Neural progenitor cell (in vitro differentiated cells): ENCODE measurements around the gene ATP8B3. TPM values are rescaled to one million over a fixed set of nuclear protein-coding genes. Genes with fewer than 3 reads are reported as not detected.

Source experiments
- DNase-seq: peaks from one replicate; pipeline ENCODE4 v3.0.0-alpha.2; 2016; ENCODE audit warnings: low spot score
- H2AFZ ChIP-seq: fragments of 200-600 bp; sonication (generic); replicated peaks from 2 replicates; pipeline ENCODE4 v1.6.1; 2016; ENCODE audit warnings: antibody characterized with exemption
- H3F3A ChIP-seq: fragments of 200-600 bp; sonication (generic); 2 replicates; pipeline ENCODE4 v1.6.1; 2016; ENCODE audit warnings: antibody characterized with exemption, low read depth
- H3K27ac ChIP-seq: fragments of 200-600 bp; sonication (generic); 2 replicates; pipeline ENCODE4 v1.5.1; 2016; ENCODE audit warnings: mild to moderate bottlenecking
- H3K27me3 ChIP-seq: fragments of 200-600 bp; sonication (generic); 2 replicates; pipeline ENCODE4 v1.6.1; 2016; ENCODE audit warnings: mild to moderate bottlenecking, moderate library complexity
- H3K36me3 ChIP-seq: fragments of 200-600 bp; sonication (generic); 2 replicates; pipeline ENCODE4 v1.5.1; 2016
- H3K4me1 ChIP-seq: fragments of 200-600 bp; sonication (generic); 2 replicates; pipeline ENCODE4 v1.6.1; 2016; ENCODE audit warnings: mixed run types
- H3K4me2 ChIP-seq: fragments of 200-600 bp; sonication (generic); 2 replicates; pipeline ENCODE4 v1.6.1; 2016
- H3K4me3 ChIP-seq: fragments of 200-600 bp; sonication (generic); 2 replicates; pipeline ENCODE4 v1.5.1; 2016
- H3K79me2 ChIP-seq: fragments of 200-600 bp; sonication (generic); 2 replicates; pipeline ENCODE4 v1.6.1; 2016; ENCODE audit warnings: low read depth
- H3K9ac ChIP-seq: fragments of 200-600 bp; sonication (generic); 2 replicates; pipeline ENCODE4 v1.6.1; 2016
- H3K9me3 ChIP-seq: fragments of 200-600 bp; sonication (generic); 2 replicates; pipeline ENCODE4 v1.5.1; 2016; ENCODE audit warnings: low read depth
- H4K20me1 ChIP-seq: fragments of 200-600 bp; sonication (generic); 2 replicates; pipeline ENCODE4 v1.6.1; 2016; ENCODE audit warnings: low read depth
- H3K27ac Mint-ChIP-seq: 3 replicates; pipeline ENCODE4 v1.8.0; 2021; ENCODE audit warnings: mixed read lengths
- H3K27me3 Mint-ChIP-seq: 2 replicates; pipeline ENCODE4 v1.8.0; 2022; ENCODE audit warnings: low read depth, mild to moderate bottlenecking, inconsistent platforms, moderate library complexity, mixed read lengths; ENCODE audit not compliant: insufficient read depth
- H3K36me3 Mint-ChIP-seq: 3 replicates; pipeline ENCODE4 v1.8.0; 2021; ENCODE audit warnings: mixed read lengths
- H3K4me1 Mint-ChIP-seq: 3 replicates; pipeline ENCODE4 v1.8.0; 2021; ENCODE audit warnings: mixed read lengths
- H3K4me3 Mint-ChIP-seq: 3 replicates; pipeline ENCODE4 v1.8.0; 2021; ENCODE audit warnings: mild to moderate bottlenecking, moderate library complexity, mixed read lengths
- H3K9me3 Mint-ChIP-seq: 3 replicates; pipeline ENCODE4 v1.8.0; 2020; ENCODE audit warnings: mixed read lengths
- CTCF ChIP-seq: fragments of 200-600 bp; sonication (generic); IDR thresholded peaks from 2 replicates; pipeline ENCODE4 v1.5.1; 2017; ENCODE audit warnings: antibody characterized with exemption, mild to moderate bottlenecking
- EZH2 ChIP-seq: fragments of 200-600 bp; sonication (generic); IDR thresholded peaks from 2 replicates; pipeline ENCODE4 v1.6.1; 2017; ENCODE audit warnings: antibody characterized with exemption, mild to moderate bottlenecking, moderate library complexity
- EZH2phosphoT487 ChIP-seq: fragments of 200-600 bp; sonication (generic); IDR thresholded peaks from 2 replicates; pipeline ENCODE4 v1.6.1; 2017; ENCODE audit warnings: antibody characterized with exemption
- microRNA counts: library from miRNA; unstranded; fragments of <30 nt; microRNA quantifications from one replicate; lab custom pipeline; 2016
- microRNA-seq: library from miRNA; unstranded; fragments of <30 nt; microRNA quantifications from one replicate; pipeline ENCODE4, GENCODE V29; 2016
- total RNA-seq: library from RNA; depleted of rRNA; stranded (reverse); fragments of >200 nt; gene quantifications from 2 replicates; pipeline ENCODE4 v1.2.3, GENCODE V29; 2015; ENCODE audit warnings: low replicate concordance

The ATP8B3 gene
- total RNA-seq, 1 donor from 2014 or later, result 0.06 TPM

GRCh38 chr19:1736927-1737326 is 75.1 kb downstream of the ATP8B3 start:
- Mint-ChIP-seq H3K27me3 (peaks cover 51% of the 10 kb centered on the region), H3K9me3 (peaks cover 3% of the 10 kb centered on the region)
- no peaks in the 10 kb centered on the region for H3F3A ChIP-seq

GRCh38 chr19:1736280-1736679 is 75.8 kb downstream of the ATP8B3 start:
- H3K27me3 ChIP-seq, result peaks cover 92% of the 10 kb centered on the region

More at GRCh38 chr19:1736927-1737326, 75.1 kb downstream of the ATP8B3 start:
- no peaks in the 10 kb centered on the region for H3K36me3 Mint-ChIP-seq
- H3K27ac Mint-ChIP-seq, result peak overlapping the region; percentile 42
- no peak overlapping the region for H3K4me3 ChIP-seq
- peak overlapping the region; percentile 74 for H3K4me3 Mint-ChIP-seq
- H3K4me1 Mint-ChIP-seq, result peaks cover 5% of the 10 kb centered on the region
- H3K36me3 ChIP-seq, result no peaks in the 10 kb centered on the region
- H3K79me2 ChIP-seq, result no peaks in the 10 kb centered on the region
- no peak overlapping the region for H3K27ac ChIP-seq
- H3K4me1 ChIP-seq, result no peaks in the 10 kb centered on the region
- DNase-seq, result peak; percentile 1
- peaks cover 92% of the 10 kb centered on the region for H3K27me3 ChIP-seq
- H2AFZ ChIP-seq, result no peak overlapping the region
- TF ChIP-seq CTCF (no peak), EZH2phosphoT487 (no peak), EZH2 (no peak)
- H4K20me1 ChIP-seq, result peaks cover 5% of the 10 kb centered on the region
- H3K9ac ChIP-seq, result no peak overlapping the region
- H3K9me3 ChIP-seq, result no peaks in the 10 kb centered on the region
- no peak overlapping the region for H3K4me2 ChIP-seq

GRCh38 chr19:1734321-1734966 is 77.6 kb downstream of the ATP8B3 start:
- H3K4me1 ChIP-seq, result no peaks in the 10 kb centered on the region
- peaks cover 44% of the 10 kb centered on the region for H3K27me3 Mint-ChIP-seq
- TF ChIP-seq EZH2phosphoT487 (no peak), CTCF (no peak), EZH2 (no peak)
- no peaks in the 10 kb centered on the region for H3K9me3 Mint-ChIP-seq
- no peak overlapping the region for H3K4me3 Mint-ChIP-seq
- H3K9me3 ChIP-seq, result no peaks in the 10 kb centered on the region
- no peaks in the 10 kb centered on the region for H3K79me2 ChIP-seq
- H3K27ac Mint-ChIP-seq, result no peak overlapping the region
- H3K9ac ChIP-seq, result no peak overlapping the region
- H3K4me2 ChIP-seq, result no peak overlapping the region
- no peaks in the 10 kb centered on the region for H3F3A ChIP-seq
- no peaks in the 10 kb centered on the region for H3K36me3 Mint-ChIP-seq
- no peak for DNase-seq
- no peaks in the 10 kb centered on the region for H3K36me3 ChIP-seq
- no peak overlapping the region for H3K4me3 ChIP-seq
- peaks cover 5% of the 10 kb centered on the region for H3K4me1 Mint-ChIP-seq
- no peak overlapping the region for H2AFZ ChIP-seq
- H4K20me1 ChIP-seq, result peaks cover 5% of the 10 kb centered on the region
- peaks cover 98% of the 10 kb centered on the region for H3K27me3 ChIP-seq
- no peak overlapping the region for H3K27ac ChIP-seq

More at GRCh38 chr19:1736280-1736679, 75.8 kb downstream of the ATP8B3 start:
- Histone ChIP-seq H3F3A (no peaks in the 10 kb centered on the region), H4K20me1 (peaks cover 5% of the 10 kb centered on the region), H2AFZ (no peak overlapping the region), H3K36me3 (no peaks in the 10 kb centered on the region), H3K9me3 (no peaks in the 10 kb centered on the region), H3K9ac (no peak overlapping the region), H3K4me1 (no peaks in the 10 kb centered on the region), H3K4me3 (no peak overlapping the region), H3K4me2 (no peak overlapping the region), H3K27ac (no peak overlapping the region), H3K79me2 (no peaks in the 10 kb centered on the region)
- H3K4me3 Mint-ChIP-seq, result no peak overlapping the region
- H3K36me3 Mint-ChIP-seq, result no peaks in the 10 kb centered on the region
- H3K27ac Mint-ChIP-seq, result no peak overlapping the region
- no peak for DNase-seq
- TF ChIP-seq CTCF, result no peak
- TF ChIP-seq EZH2phosphoT487, result no peak
- peaks cover 5% of the 10 kb centered on the region for H3K4me1 Mint-ChIP-seq
- peaks cover 3% of the 10 kb centered on the region for H3K9me3 Mint-ChIP-seq
- peaks cover 49% of the 10 kb centered on the region for H3K27me3 Mint-ChIP-seq

MicroRNA genes within 50 kb of the gene (microRNA counts, 767-probe panel; counts per million panel counts)
- microRNA hsa-miR-1909-3p (lab: Ali Mortazavi, UCI), result 460 counts per million, percentile 90 among the panel's probes with 10 or more counts

Small RNAs within 50 kb of the gene (microRNA-seq; reads per million reads assigned to microRNA genes)
- 2.7 reads per million, percentile 12 among the genes with 10 or more reads in this experiment for gene MIR1909

Other genes starting within 250 kb of the ATP8B3 start
- 15.9 and 87.3 TPM in 2 replicates for gene MEX3D, start 244.0 kb downstream of the ATP8B3 start, total RNA-seq
- gene MBD3, start 219.4 kb downstream of the ATP8B3 start, total RNA-seq, result 34.2 and 117 TPM in 2 replicates
- 37.4 and 51.4 TPM in 2 replicates for gene UQCR11, start 206.8 kb downstream of the ATP8B3 start, total RNA-seq
- gene TCF3, start 159.7 kb downstream of the ATP8B3 start, total RNA-seq, result 131 and 332 TPM in 2 replicates
- 0.09 TPM in 1 of 2 replicates, not detected in the other for gene ONECUT3, start 58.8 kb downstream of the ATP8B3 start, total RNA-seq
- gene REXO1, start 36.2 kb upstream of the ATP8B3 start, total RNA-seq, result 12.8 and 38.7 TPM in 2 replicates
- gene KLF16, start 51.3 kb upstream of the ATP8B3 start, total RNA-seq, result 1.0 and 4.8 TPM in 2 replicates
- gene ABHD17A, start 73.2 kb upstream of the ATP8B3 start, total RNA-seq, result 20.2 and 87.0 TPM in 2 replicates
- gene ADAT3, start 93.1 kb upstream of the ATP8B3 start, total RNA-seq, result 2.4 and 6.5 TPM in 2 replicates
- gene SCAMP4, start 93.1 kb upstream of the ATP8B3 start, total RNA-seq, result 11.5 and 67.6 TPM in 2 replicates
- gene CSNK1G2, start 128.9 kb upstream of the ATP8B3 start, total RNA-seq, result 49.6 and 161 TPM in 2 replicates
- gene BTBD2, start 203.4 kb upstream of the ATP8B3 start, total RNA-seq, result 48.8 and 148 TPM in 2 replicates
- gene MKNK2, start 239.0 kb upstream of the ATP8B3 start, total RNA-seq, result 46.0 and 106 TPM in 2 replicates